ENCODE data around the gene CABYR.

- no peak for TF ChIP-seq GATA3 (IDR thresholded peaks at IDR 0.05; ENCODE audit: low read depth, low read length)
- TF ChIP-seq GATA2 (IDR thresholded peaks at IDR 0.05; ENCODE audit: low read depth, low read length) = no peak
These were observed 48.0 kb upstream of the CABYR start for GRCh38 chr18:24090876-24091275.

Data from SH-SY5Y (cell line).